Smooth muscle cell (in vitro differentiated cells): Measurements from ENCODE around the gene CEP83. TPM values are rescaled to one million over a fixed set of nuclear protein-coding genes. Genes with fewer than 3 reads are reported as not detected.

Experiments
- DNase-seq: peaks from one replicate; lab custom pipeline; 2025; ENCODE audit not compliant: unreplicated experiment; lab: John Stamatoyannopoulos, UW
- H2AFZ ChIP-seq: fragments of 200-600 bp; sonication (generic); 2 replicates; pipeline ENCODE4 v1.6.0; 2016; ENCODE audit warnings: antibody characterized with exemption, low read depth, mild to moderate bottlenecking
- H3F3A ChIP-seq: fragments of 200-600 bp; sonication (generic); 2 replicates; pipeline ENCODE4 v1.6.0; 2017; ENCODE audit warnings: antibody characterized with exemption, low read depth
- H3K27ac ChIP-seq: fragments of 200-600 bp; sonication (generic); 2 replicates; pipeline ENCODE4 v1.5.1; 2016; ENCODE audit warnings: low read depth, mild to moderate bottlenecking
- H3K27me3 ChIP-seq: fragments of 200-600 bp; sonication (generic); 2 replicates; pipeline ENCODE4 v1.6.1; 2016; ENCODE audit warnings: low read depth, mild to moderate bottlenecking
- H3K36me3 ChIP-seq: fragments of 200-600 bp; sonication (generic); 2 replicates; pipeline ENCODE4 v1.5.1; 2016; ENCODE audit warnings: low read depth
- H3K4me1 ChIP-seq: fragments of 200-600 bp; sonication (generic); 2 replicates; pipeline ENCODE4 v1.5.1; 2016; ENCODE audit warnings: low read depth
- H3K4me2 ChIP-seq: fragments of 200-600 bp; sonication (generic); 2 replicates; pipeline ENCODE4 v1.6.0; 2016; ENCODE audit warnings: mild to moderate bottlenecking
- H3K4me3 ChIP-seq: fragments of 200-600 bp; sonication (generic); 2 replicates; pipeline ENCODE4 v1.5.1; 2016; ENCODE audit warnings: mild to moderate bottlenecking
- H3K79me2 ChIP-seq: fragments of 200-600 bp; sonication (generic); 2 replicates; pipeline ENCODE4 v1.6.0; 2016; ENCODE audit warnings: low read depth, mild to moderate bottlenecking
- H3K9ac ChIP-seq: fragments of 200-600 bp; sonication (generic); 2 replicates; pipeline ENCODE4 v1.6.0; 2016; ENCODE audit warnings: low read depth
- H3K9me3 ChIP-seq: fragments of 200-600 bp; sonication (generic); replicated peaks from 2 replicates; pipeline ENCODE4 v1.5.1; 2016; ENCODE audit warnings: low read depth
- H4K20me1 ChIP-seq: fragments of 200-600 bp; sonication (generic); 2 replicates; pipeline ENCODE4 v1.6.0; 2016; ENCODE audit warnings: low read depth
- CTCF ChIP-seq: fragments of 200-600 bp; sonication (generic); IDR thresholded peaks from 2 replicates; pipeline ENCODE4 v1.5.1; 2017; ENCODE audit warnings: borderline replicate concordance, mild to moderate bottlenecking, antibody characterized with exemption; ENCODE audit not compliant: insufficient read depth, poor library complexity, severe bottlenecking
- WGBS: methylation state at CpG from one replicate; pipeline ENCODE4 v1.1.7; 2016; ENCODE audit warnings: low lambda C conversion rate; 5-methylcytosine and 5-hydroxymethylcytosine counted together
- polyA plus RNA-seq: library from polyadenylated mRNA; unstranded; fragments of >200 nt; fragmentation: Nextera tagmentation; extraction: Ambion mirVana; gene quantifications from 2 replicates; pipeline ENCODE4 v1.2.1, GENCODE V29; 2016
- total RNA-seq: library from RNA; depleted of rRNA; stranded (reverse); fragments of >200 nt; gene quantifications from 2 replicates; pipeline ENCODE4 v1.2.3, GENCODE V29; 2014

Gene CEP83
- total and polyA plus RNA-seq, 2 experiments from 2014 or later: 2.8 to 30.3 TPM

- Histone ChIP-seq H3K79me2 (no peaks in the 10 kb centered on the region), H3K36me3 (no peaks in the 10 kb centered on the region), H3K27ac (no peak overlapping the region), H3K27me3 (no peaks in the 10 kb centered on the region), H3K4me2 (no peak overlapping the region), H4K20me1 (no peaks in the 10 kb centered on the region), H2AFZ (no peak overlapping the region), H3K4me3 (no peak overlapping the region), H3K9me3 (no peaks in the 10 kb centered on the region), H3F3A (no peaks in the 10 kb centered on the region), H3K4me1 (no peaks in the 10 kb centered on the region), H3K9ac (no peak overlapping the region)
- no peak for TF ChIP-seq CTCF
- DNase-seq: no peak
Observed at GRCh38 chr12:94326727-94327126, 132.9 kb downstream of the CEP83 start.

- H3K9me3 ChIP-seq: peaks cover 3% of the 10 kb centered on the region
- H3K27me3 ChIP-seq: no peaks in the 10 kb centered on the region
- H3K4me1 ChIP-seq: no peaks in the 10 kb centered on the region
- H3K27ac ChIP-seq: no peak overlapping the region
- H3K36me3 ChIP-seq: peaks cover 3% of the 10 kb centered on the region
- H2AFZ ChIP-seq: no peak overlapping the region
- 94% methylated on average over 1 of the region's 1 CpG for WGBS
- H3F3A ChIP-seq: no peaks in the 10 kb centered on the region
- DNase-seq: no peak
- H4K20me1 ChIP-seq: no peaks in the 10 kb centered on the region
- H3K4me3 ChIP-seq: no peak overlapping the region
- H3K4me2 ChIP-seq: no peak overlapping the region
- TF ChIP-seq CTCF: no peak
- no peak overlapping the region for H3K9ac ChIP-seq
- H3K79me2 ChIP-seq: no peaks in the 10 kb centered on the region
Observed at GRCh38 chr12:94326234-94326633, 133.4 kb downstream of the CEP83 start.

- Histone ChIP-seq H3K9ac (no peak overlapping the region), H3F3A (no peaks in the 10 kb centered on the region), H3K27ac (no peak overlapping the region), H4K20me1 (no peaks in the 10 kb centered on the region), H3K36me3 (peaks cover 12% of the 10 kb centered on the region), H3K4me1 (no peaks in the 10 kb centered on the region), H3K9me3 (peaks cover 29% of the 10 kb centered on the region), H2AFZ (no peak overlapping the region), H3K4me2 (no peak overlapping the region), H3K4me3 (no peak overlapping the region), H3K27me3 (no peaks in the 10 kb centered on the region), H3K79me2 (no peaks in the 10 kb centered on the region)
- no peak for DNase-seq
- TF ChIP-seq CTCF: no peak
- WGBS: 86% methylated on average over 2 of the region's 2 CpGs
Observed at GRCh38 chr12:94322346-94322745, 137.3 kb downstream of the CEP83 start.

- Histone ChIP-seq H4K20me1 (no peaks in the 10 kb centered on the region), H3K27me3 (no peaks in the 10 kb centered on the region), H3K79me2 (no peaks in the 10 kb centered on the region), H3K4me3 (no peak overlapping the region), H3K36me3 (peaks cover 12% of the 10 kb centered on the region), H3K9ac (no peak overlapping the region), H3K9me3 (peaks cover 29% of the 10 kb centered on the region), H3K4me1 (no peaks in the 10 kb centered on the region), H3K27ac (no peak overlapping the region), H3K4me2 (no peak overlapping the region), H3F3A (no peaks in the 10 kb centered on the region), H2AFZ (no peak overlapping the region)
- no peak for DNase-seq
- TF ChIP-seq CTCF: no peak
Observed at GRCh38 chr12:94320109-94320508, 139.6 kb downstream of the CEP83 start.
